Endothelial cell of hepatic sinusoid (primary cell): Measurements from ENCODE around the gene LRP5.
"Not testable (repeated sequence)": the region's sequence is repeated elsewhere in the genome, so short reads cannot be mapped to it uniquely, and the experiment has no call there.

Experiments used
- in situ Hi-C: cut with HindIII; loops from 2 replicates; pipeline ENCODE4 v1.10.0; 2017; ENCODE audit warnings: low sequenced_read_pairs

LRP5 gene

GRCh38 chr11:68412593-68413475, 100.4 kb downstream of the LRP5 start:
- in situ Hi-C loops = no loop called here

DNA sequence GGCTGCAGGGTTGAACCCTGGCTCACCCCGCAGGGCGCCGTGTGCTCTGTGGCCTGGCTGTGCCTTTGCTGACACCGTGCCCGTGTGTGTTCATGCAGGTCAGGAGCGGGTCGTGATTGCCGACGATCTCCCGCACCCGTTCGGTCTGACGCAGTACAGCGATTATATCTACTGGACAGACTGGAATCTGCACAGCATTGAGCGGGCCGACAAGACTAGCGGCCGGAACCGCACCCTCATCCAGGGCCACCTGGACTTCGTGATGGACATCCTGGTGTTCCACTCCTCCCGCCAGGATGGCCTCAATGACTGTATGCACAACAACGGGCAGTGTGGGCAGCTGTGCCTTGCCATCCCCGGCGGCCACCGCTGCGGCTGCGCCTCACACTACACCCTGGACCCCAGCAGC, 101.2 kb downstream of the LRP5 start:
- in situ Hi-C loops = no loop called here

DNA sequence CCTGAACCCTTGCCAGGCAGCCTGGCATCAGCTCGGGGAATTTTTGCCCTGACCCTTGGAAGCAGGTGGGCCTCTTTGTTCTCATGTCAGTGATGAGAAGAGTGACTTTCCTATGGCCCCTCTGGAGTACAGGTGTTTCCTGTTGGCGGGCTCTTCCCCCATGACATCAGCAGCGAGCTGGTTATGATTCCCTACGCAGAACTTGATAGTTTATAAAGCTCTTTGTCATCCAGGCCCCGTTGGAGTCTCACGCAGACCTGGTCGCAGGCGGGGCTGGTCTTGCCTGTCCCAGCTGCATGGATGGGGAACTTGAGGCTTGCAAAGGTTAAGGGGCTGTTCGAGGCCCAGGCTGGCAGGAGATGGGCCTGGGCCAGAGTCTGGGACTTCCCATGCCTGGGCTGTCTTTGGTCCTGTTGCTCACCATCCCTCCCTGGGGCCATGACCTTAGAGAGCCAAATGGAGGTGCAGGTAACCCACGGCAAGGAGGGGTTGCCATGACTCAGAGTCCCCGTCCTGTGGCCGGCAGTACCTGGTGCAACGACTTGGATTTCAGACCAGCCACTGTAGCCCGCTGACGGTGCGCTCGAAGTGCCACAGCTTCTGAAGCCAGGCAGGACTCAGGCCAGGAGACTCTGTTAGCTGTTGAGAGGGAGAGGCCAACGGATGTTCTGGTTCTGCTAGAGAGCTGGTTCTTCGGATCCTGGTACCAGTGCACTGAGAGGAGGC, 102.3 kb downstream of the LRP5 start:
- in situ Hi-C loops = no loop called here

GRCh38 chr11:68416070-68416578, 103.7 kb downstream of the LRP5 start:
- in situ Hi-C loops = no loop called here

- in situ Hi-C loops = no loop called here
Observed at GRCh38 chr11:68418648-68419047, 106.3 kb downstream of the LRP5 start.

GRCh38 chr11:68420171-68420570, 107.8 kb downstream of the LRP5 start:
- in situ Hi-C loops = no loop called here

GRCh38 chr11:68423481-68423880, 111.1 kb downstream of the LRP5 start:
- in situ Hi-C loops = no loop called here

- in situ Hi-C loops = no loop called here
Observed at GRCh38 chr11:68424101-68424632, 111.8 kb downstream of the LRP5 start.

- in situ Hi-C loops = no loop called here
Observed at GRCh38 chr11:68424981-68425865, 112.8 kb downstream of the LRP5 start.

DNA sequence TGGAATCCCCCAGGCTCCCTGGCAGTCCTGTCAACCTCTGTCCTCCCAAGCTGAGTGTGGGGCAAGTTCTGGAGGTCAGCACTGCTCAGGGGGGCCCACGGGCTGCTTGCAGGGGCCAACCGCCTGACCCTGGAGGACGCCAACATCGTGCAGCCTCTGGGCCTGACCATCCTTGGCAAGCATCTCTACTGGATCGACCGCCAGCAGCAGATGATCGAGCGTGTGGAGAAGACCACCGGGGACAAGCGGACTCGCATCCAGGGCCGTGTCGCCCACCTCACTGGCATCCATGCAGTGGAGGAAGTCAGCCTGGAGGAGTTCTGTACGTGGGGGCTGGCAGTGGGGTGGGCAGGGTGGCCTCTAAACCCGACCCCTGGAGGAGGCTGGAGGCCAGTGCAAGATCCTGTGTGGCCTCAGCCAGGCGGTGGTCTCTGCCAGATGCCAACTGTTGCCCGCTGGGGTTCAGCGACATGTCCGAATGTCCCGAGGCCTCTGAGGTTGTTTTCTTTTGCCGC, 113.5 kb downstream of the LRP5 start:
- in situ Hi-C loops = no loop called here

GRCh38 chr11:68429661-68430060, 117.3 kb downstream of the LRP5 start:
- in situ Hi-C loops = no loop called here

DNA sequence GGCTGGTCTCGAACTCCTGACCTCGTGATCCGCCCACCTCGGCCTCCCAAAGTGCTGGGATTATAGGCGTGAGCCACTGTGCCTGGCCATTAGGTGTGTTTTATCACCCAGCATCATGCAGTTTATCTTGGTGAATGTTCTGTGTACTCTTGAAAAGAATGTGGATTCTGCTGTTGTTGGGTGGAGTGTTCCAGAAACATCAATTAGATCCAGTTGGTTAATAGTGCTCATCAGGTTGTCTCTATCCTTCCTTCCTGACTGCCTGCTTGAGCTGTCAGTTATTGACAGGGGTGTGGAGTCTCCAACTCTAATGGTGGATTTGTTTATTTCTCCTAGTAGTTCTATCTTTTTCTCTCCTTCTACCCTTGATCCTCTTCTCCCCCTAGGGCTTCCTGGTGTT, 118.0 kb downstream of the LRP5 start:
- in situ Hi-C loops = no loop called here

DNA sequence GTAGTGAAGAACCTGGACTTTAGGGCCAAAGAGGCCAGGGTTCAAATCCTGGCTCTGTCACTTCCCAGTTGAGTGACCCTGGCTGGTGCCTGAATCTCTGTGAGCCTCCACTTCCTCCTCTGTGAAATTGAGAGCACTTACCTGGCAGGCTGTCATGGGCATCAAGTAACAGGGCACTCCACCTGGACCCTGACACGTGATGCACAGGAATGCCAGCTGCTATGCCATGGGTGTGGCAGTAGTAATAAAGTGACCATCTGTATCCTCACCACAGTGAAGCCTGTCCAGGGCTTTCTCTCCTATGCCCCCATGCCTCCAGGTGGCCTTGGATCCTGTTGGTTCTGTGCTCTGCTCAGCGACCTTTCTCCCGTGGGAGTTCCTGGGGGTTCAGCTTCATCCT, 118.4 kb downstream of the LRP5 start:
- in situ Hi-C loops = no loop called here

DNA sequence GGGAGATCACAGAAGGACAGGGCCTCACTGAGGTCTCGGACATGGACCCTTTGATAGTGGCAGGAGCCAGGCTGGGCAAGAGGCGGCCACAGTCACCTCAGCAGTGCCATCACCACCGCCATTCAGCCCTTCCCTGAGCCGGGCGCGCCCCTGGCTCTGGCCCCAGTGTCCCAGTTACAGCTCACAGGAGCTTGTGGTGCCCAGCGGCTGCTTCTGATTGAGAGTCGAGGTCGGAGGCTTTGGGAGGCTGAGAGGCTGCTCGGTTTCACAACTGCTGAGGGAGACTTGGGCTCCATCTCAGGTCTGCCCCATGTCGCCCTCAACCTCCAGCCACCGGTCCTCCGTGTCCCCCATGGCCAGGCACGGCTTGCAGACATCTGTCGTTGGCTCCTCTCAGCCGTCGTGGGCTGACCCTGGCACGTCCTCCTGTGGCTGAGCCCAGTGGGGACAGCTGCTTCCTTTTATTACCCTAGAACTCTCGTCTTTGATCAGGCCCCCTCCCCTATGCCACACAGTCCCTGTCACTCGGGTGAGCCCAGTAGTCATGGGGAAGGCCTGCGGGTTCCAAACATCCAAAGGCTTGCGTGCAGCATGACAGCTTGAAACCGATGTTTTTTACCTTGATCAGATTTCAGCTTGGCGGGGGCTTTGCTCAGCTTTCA, 119.7 kb downstream of the LRP5 start:
- in situ Hi-C loops = no loop called here

GRCh38 chr11:68432874-68433273, 120.5 kb downstream of the LRP5 start:
- in situ Hi-C loops = no loop called here

DNA sequence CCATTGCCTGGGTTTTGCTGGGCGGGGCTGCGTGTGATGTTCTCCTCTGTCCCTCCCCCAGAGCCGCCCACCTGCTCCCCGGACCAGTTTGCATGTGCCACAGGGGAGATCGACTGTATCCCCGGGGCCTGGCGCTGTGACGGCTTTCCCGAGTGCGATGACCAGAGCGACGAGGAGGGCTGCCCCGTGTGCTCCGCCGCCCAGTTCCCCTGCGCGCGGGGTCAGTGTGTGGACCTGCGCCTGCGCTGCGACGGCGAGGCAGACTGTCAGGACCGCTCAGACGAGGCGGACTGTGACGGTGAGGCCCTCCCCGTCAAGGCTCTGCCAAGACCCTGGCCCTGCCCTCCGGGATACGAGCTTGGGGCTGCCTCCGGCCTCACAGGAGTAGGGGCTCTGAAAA, 121.2 kb downstream of the LRP5 start:
- in situ Hi-C loops = no loop called here

- in situ Hi-C loops = not testable (repeated sequence)
Observed at GRCh38 chr11:68434159-68434558, 121.8 kb downstream of the LRP5 start.

DNA sequence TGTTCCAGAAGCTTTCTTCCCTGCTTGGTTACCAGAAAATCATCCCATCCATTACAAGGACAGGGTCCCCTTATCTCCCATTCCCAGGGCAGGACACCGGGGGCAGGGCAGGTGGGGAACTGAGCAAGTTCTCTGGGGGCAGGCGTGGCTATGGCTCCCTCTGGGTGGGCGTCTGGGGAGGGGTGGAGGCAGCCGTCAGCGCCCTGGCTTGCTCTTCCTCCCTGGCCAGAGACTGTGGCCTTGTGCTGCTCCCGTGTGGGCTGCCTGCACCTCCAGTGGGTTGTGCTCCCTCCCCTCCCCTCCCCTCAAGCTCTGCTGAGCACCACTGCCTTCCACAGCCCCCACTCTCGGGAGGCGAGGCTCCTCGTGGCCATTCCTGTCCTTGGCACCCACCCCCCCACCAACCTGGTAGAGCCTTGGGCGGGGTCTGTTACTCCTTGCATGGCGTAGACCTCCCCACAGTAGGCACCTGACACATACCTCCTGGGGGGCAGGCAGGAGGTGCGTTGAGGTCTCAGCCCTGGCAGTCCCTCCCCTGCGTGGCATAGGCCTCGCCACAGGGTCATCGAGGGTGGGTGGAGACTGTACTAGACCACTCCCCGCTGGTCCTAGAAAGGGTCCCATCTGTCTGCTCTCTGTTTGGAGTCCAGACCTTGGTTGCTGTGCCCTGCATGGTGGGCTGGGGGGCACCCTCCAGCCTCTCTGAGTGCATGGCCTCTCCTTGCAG, 123.9 kb downstream of the LRP5 start:
- in situ Hi-C loops = loop anchor here (5.0 kb wide), 1 partner anchor 34 kb away; no protein-coding TSS in a partner anchor
